Fibroblast of lung (primary cell): Measurements from ENCODE around the gene ANKMY1. TPM values are rescaled to one million over a fixed set of nuclear protein-coding genes. Genes with fewer than 3 reads are reported as not detected.

Source experiments
- DNase-seq, 2 donors: peaks; one replicate each; pipeline versions ENCODE4 v3.0.0 to v3.0.0-alpha.2; 2010; ENCODE audit warnings: low read depth in 2 of 2
- H2AFZ ChIP-seq: 2 replicates; pipeline ENCODE4 v1.5.1; 2012; ENCODE audit warnings: low read length, control low read depth, inconsistent platforms
- H3K27ac ChIP-seq: 2 replicates; pipeline ENCODE4 v1.5.1; 2011; ENCODE audit warnings: low read length, control low read depth; ENCODE audit not compliant: insufficient read depth
- H3K27me3 ChIP-seq: 2 replicates; pipeline ENCODE4 v1.5.1; 2011; ENCODE audit warnings: mild to moderate bottlenecking, low read length; ENCODE audit not compliant: control insufficient read depth, insufficient read depth
- H3K36me3 ChIP-seq: 2 replicates; pipeline ENCODE4 v1.5.1; 2011; ENCODE audit warnings: low read length; ENCODE audit not compliant: control insufficient read depth, insufficient read depth
- H3K4me1 ChIP-seq: 2 replicates; pipeline ENCODE4 v1.5.1; 2011; ENCODE audit warnings: low read length; ENCODE audit not compliant: control insufficient read depth, insufficient read depth; ENCODE audit errors: extremely low read depth
- H3K4me2 ChIP-seq: 2 replicates; pipeline ENCODE4 v1.5.1; 2011; ENCODE audit warnings: low read length, control low read depth; ENCODE audit not compliant: insufficient read depth; ENCODE audit errors: extremely low read depth
- H3K4me3 ChIP-seq, 4 experiments: fragments of 200-600 bp in 1 of 4; sonication (generic) in 1 of 4; replicated peaks in 1 of 4; 2 replicates each; pipeline ENCODE4 v1.5.1; 2011 to 2016; ENCODE audit warnings: low read length in 4 of 4, low read depth in 3 of 4, mild to moderate bottlenecking in 3 of 4, control low read depth in 2 of 4, inconsistent platforms in 1 of 4, mixed read lengths in 1 of 4; ENCODE audit not compliant: insufficient read depth in 1 of 4; ENCODE audit errors: control extremely low read depth in 1 of 4
- H3K79me2 ChIP-seq: 2 replicates; pipeline ENCODE4 v1.5.1; 2012; ENCODE audit warnings: mild to moderate bottlenecking, low read length, inconsistent platforms; ENCODE audit not compliant: control insufficient read depth, insufficient read depth
- H3K9ac ChIP-seq: 2 replicates; pipeline ENCODE4 v1.5.1; 2011; ENCODE audit warnings: mild to moderate bottlenecking, low read length, control low read depth; ENCODE audit not compliant: insufficient read depth
- H3K9me3 ChIP-seq: 2 replicates; pipeline ENCODE4 v1.5.1; 2012; ENCODE audit warnings: low read depth, low read length; ENCODE audit not compliant: control insufficient read depth, insufficient read depth
- H4K20me1 ChIP-seq: 2 replicates; pipeline ENCODE4 v1.5.1; 2011; ENCODE audit warnings: low read length; ENCODE audit not compliant: control insufficient read depth, insufficient read depth; ENCODE audit errors: extremely low read depth
- CTCF ChIP-seq, 2 donors: IDR thresholded peaks in 1 of 2; conservative IDR thresholded peaks in 1 of 2; 1 replicate in 1 of 2; 2 replicates in 1 of 2; pipeline ENCODE4 v1.5.1; 2011 to 2012; ENCODE audit warnings: low read length in 2 of 2, control low read depth in 1 of 2, inconsistent platforms in 1 of 2, low read depth in 1 of 2, mild to moderate bottlenecking in 1 of 2
- EZH2 ChIP-seq: IDR thresholded peaks from 2 replicates; pipeline ENCODE4 v1.5.1; 2012; ENCODE audit warnings: low read length, control low read depth, mild to moderate bottlenecking; ENCODE audit errors: missing control alignments
- polyA plus RNA-seq, 2 donors: library from polyadenylated mRNA; depleted of rRNA in 1 of 2; stranded (reverse) in 1 of 2; unstranded in 1 of 2; fragments of >200 nt; gene quantifications; 2 replicates each; pipeline ENCODE4 v1.2.1, GENCODE V29; 2011 to 2012; ENCODE audit warnings: missing spikeins in 1 of 2
- total RNA-seq: library from RNA; depleted of rRNA; stranded (reverse); fragments of >200 nt; gene quantifications from 2 replicates; pipeline ENCODE4 v1.2.1, GENCODE V29; 2014

ANKMY1 gene
- total and polyA plus RNA-seq, 2 donors (not counting 1 experiment from before 2014, with no cell fraction given), result 2.8 to 7.4 TPM

DNA sequence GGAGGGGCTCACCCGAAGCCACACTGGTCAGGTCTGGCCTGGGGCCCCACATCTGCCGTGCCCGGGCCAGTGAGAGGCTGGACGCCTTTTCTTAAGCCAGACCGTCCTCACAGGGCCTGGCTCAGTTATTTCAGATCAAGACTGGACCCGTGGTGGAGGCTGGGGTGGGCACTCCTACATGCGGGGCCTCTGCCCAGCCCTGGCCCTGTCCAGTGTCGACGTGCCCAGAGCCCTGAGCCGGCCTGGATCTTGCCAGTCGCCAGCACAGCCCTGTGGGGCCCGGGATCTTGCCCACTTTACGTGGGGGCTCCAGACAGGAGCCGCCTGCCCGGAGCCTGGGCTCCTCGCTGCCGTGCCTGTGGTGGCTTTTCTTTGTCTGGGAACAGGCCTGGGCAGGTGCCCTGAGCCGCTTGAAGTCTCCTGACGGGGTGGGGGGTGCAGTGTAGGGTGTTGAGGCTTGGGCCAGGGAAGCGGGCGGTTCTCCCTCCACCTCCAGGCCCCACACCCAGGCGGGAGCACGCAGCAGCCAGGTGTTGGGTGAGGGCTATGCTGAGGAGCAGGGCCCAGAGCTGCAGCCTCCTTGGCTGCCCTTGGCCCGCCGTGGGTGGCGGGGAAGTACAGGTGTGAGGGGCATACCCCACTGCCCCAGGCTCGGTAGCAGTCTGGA lies 116.3 kb downstream of the ANKMY1 start:
- Histone ChIP-seq H2AFZ (no peak overlapping the region), H3K4me1 (peaks cover 14% of the 10 kb centered on the region), H3K27ac (no peak overlapping the region), H3K9me3 (no peaks in the 10 kb centered on the region), H3K9ac (no peak overlapping the region), H3K36me3 (peaks cover 21% of the 10 kb centered on the region), H4K20me1 (peaks cover 1% of the 10 kb centered on the region), H3K79me2 (peaks cover 97% of the 10 kb centered on the region), H3K4me2 (no peak overlapping the region), H3K4me3 (no peak overlapping the region), H3K27me3 (no peaks in the 10 kb centered on the region)
- TF ChIP-seq CTCF (conservative IDR thresholded peaks at IDR 0.05 in 1 of 2, IDR thresholded peaks at IDR 0.05 in 1 of 2; ENCODE audit: low read depth in 1 of 2, low read length in 2 of 2) (no peak), EZH2 (no peak)
- DNase-seq, result no peak

DNA sequence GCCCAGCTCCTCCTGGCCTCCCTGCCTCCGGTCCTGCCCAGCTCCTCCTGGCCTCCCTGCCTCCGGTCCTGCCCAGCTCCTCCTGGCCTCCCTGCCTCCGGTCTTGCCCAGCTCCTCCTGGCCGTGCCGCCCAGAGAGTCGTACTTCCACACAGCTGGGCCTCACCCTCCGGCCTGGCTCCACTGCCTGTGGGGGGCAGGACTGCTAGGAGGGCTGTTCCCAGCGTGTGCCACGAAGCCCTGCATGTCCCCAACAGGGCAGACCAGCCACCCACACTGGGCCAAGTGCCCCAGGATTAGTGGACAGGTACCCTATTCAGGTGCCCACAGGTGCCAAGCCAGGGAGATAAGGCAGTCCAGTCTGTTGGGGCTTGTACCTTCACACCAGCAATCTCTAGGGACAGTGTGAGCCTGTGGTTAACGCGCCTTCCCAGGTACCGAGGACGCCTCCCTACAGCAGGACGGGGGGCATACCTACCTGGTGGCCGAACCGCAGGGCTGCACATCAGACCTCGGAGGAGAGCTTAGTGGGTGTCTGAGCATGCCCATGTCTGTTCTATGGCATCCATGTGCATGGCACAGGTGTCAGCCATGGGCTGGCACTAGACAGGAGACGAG lies 117.0 kb downstream of the ANKMY1 start:
- no peak for DNase-seq
- H3K27ac ChIP-seq, result no peak overlapping the region
- H3K9ac ChIP-seq, result no peak overlapping the region
- peaks cover 94% of the 10 kb centered on the region for H3K79me2 ChIP-seq
- no peak overlapping the region for H3K4me2 ChIP-seq
- no peak for TF ChIP-seq CTCF (conservative IDR thresholded peaks at IDR 0.05 in 1 of 2, IDR thresholded peaks at IDR 0.05 in 1 of 2; ENCODE audit: low read depth in 1 of 2, low read length in 2 of 2)
- no peak for TF ChIP-seq EZH2
- H4K20me1 ChIP-seq, result peaks cover 1% of the 10 kb centered on the region
- no peaks in the 10 kb centered on the region for H3K27me3 ChIP-seq
- peaks cover 18% of the 10 kb centered on the region for H3K36me3 ChIP-seq
- no peak overlapping the region for H3K4me3 ChIP-seq
- H3K9me3 ChIP-seq, result no peaks in the 10 kb centered on the region
- no peak overlapping the region for H2AFZ ChIP-seq
- peaks cover 14% of the 10 kb centered on the region for H3K4me1 ChIP-seq

GRCh38 chr2:240440251-240440650 lies 117.5 kb downstream of the ANKMY1 start:
- Histone ChIP-seq H3K27ac (no peak overlapping the region), H3K4me2 (no peak overlapping the region), H3K4me3 (no peak overlapping the region), H2AFZ (no peak overlapping the region), H3K4me1 (peaks cover 14% of the 10 kb centered on the region), H3K36me3 (peaks cover 17% of the 10 kb centered on the region), H3K9ac (no peak overlapping the region), H4K20me1 (no peaks in the 10 kb centered on the region), H3K27me3 (no peaks in the 10 kb centered on the region), H3K9me3 (no peaks in the 10 kb centered on the region), H3K79me2 (peaks cover 89% of the 10 kb centered on the region)
- TF ChIP-seq EZH2 (no peak), CTCF (conservative IDR thresholded peaks at IDR 0.05 in 1 of 2, IDR thresholded peaks at IDR 0.05 in 1 of 2; ENCODE audit: low read depth in 1 of 2, low read length in 2 of 2) (no peak)
- no peak for DNase-seq
